Measurements from ENCODE around the gene MAGI3.

MAGI3 gene

DNA sequence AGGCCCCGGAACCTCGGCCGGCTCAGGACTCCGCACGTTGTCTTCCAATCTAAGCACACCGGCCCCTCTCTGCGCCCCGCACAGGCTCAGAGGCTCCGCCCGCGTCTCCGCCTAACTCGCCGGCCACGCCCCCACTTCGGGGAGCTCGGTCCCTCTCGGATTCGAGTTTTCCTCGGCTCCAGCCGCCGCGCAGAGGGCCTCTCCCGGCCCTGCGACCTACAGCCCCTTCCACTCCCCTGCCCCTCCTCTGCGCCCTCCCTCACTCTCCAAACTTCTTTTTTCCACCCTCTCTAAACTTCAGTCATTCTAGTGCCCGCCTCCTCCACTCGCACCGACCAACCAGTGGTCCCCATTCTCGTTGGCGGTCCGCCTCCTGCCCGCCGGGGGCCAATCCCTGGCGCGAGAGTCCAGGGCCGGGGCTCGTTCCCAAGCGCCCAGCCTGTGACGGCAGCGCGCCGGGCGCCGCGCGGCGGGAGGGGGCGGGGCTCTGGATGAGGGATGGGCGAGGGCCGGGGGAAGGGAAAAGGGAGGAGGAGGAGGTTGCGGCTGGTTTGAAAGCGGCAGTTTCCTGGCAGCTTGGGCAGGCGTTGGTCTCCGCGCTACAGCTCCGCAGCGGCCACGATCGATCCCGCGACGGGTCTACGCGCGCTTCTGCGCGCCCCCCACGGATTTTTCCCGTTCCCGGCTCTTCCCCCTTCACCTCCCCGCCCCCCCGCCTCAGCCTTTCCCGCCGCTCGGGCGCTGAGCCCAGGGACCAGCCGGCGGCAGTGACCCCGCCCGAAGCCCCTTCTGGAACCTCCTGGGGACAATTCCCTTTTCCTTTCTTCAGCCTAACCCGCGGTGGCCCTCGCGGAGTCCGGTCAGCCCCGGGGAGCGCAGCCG is at the start of gene MAGI3:
MAGI3 (plus strand) TSS at position 563 of the 882 bp plus-strand sequence. CDS start 519 bp downstream, outside the sequence.
- Histone ChIP-seq H3K27me3 (ENCODE audit: control insufficient read depth, insufficient read depth, low read length) (peaks cover 13% of the 10 kb centered on the region), H3K4me3 (ENCODE audit: low read depth, low read length) (peak within 1 kb of the TSS; percentile 82), H3K4me1 (ENCODE audit: control insufficient read depth, insufficient read depth, low read length) (peaks cover 7% of the 10 kb centered on the region), H3K9me3 (ENCODE audit: control insufficient read depth, insufficient read depth, low read length) (no peaks in the 10 kb centered on the region), H3K36me3 (ENCODE audit: control insufficient read depth, insufficient read depth, low read length) (no peaks in the 10 kb centered on the region), H3K9ac (ENCODE audit: low read depth, low read length) (peak within 1 kb of the TSS; percentile 51)

DNA sequence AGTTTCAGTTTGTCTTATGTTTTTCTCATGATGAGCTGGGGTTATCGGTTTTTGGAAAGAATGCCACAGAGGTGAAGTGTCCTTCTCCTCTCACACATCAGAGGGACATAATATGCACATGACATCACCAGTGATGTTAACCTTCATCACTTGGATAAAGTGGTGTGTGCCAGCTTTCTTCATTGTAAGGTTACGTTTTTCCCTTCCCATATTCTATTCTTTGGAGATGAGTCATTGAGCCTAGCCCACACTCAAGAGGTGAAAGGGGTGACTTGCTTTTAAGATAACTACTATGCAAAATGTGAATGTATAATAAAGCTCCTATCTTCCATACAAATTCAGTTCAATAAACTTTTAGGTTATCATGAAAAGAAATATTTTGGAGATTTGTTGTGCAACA is 36.7 kb upstream of the MAGI3 start:
- no peak overlapping the region for H3K4me3 ChIP-seq (ENCODE audit: low read depth, low read length)
- H3K27me3 ChIP-seq (ENCODE audit: control insufficient read depth, insufficient read depth, low read length), result no peaks in the 10 kb centered on the region
- H3K36me3 ChIP-seq (ENCODE audit: control insufficient read depth, insufficient read depth, low read length), result no peaks in the 10 kb centered on the region
- H3K4me1 ChIP-seq (ENCODE audit: control insufficient read depth, insufficient read depth, low read length), result no peaks in the 10 kb centered on the region
- H3K9ac ChIP-seq (ENCODE audit: low read depth, low read length), result no peak overlapping the region
- no peaks in the 10 kb centered on the region for H3K9me3 ChIP-seq (ENCODE audit: control insufficient read depth, insufficient read depth, low read length)

DNA sequence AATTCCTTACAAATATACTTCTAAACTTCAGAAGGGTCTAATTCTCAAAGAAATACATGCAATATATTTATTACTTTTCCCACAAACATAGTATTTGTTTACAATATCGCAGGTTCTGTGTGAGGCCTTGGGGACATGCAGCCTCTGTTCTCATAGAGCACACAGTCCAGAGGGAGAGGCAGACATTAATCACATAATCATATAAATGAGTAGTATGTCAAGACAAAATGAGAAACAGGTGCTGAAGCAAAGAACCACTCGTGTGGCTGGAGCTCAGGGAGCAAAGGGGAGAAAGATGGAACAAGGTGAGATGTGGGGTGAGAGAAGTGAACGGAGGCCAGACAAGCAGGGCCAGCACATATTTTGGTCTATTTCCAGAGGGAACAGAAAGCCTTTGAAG is 26.4 kb upstream of the MAGI3 start:
- Histone ChIP-seq H3K4me1 (ENCODE audit: control insufficient read depth, insufficient read depth, low read length) (no peaks in the 10 kb centered on the region), H3K36me3 (ENCODE audit: control insufficient read depth, insufficient read depth, low read length) (no peaks in the 10 kb centered on the region), H3K9ac (ENCODE audit: low read depth, low read length) (no peak overlapping the region), H3K4me3 (ENCODE audit: low read depth, low read length) (no peak overlapping the region), H3K9me3 (ENCODE audit: control insufficient read depth, insufficient read depth, low read length) (no peaks in the 10 kb centered on the region), H3K27me3 (ENCODE audit: control insufficient read depth, insufficient read depth, low read length) (no peaks in the 10 kb centered on the region)

DNA sequence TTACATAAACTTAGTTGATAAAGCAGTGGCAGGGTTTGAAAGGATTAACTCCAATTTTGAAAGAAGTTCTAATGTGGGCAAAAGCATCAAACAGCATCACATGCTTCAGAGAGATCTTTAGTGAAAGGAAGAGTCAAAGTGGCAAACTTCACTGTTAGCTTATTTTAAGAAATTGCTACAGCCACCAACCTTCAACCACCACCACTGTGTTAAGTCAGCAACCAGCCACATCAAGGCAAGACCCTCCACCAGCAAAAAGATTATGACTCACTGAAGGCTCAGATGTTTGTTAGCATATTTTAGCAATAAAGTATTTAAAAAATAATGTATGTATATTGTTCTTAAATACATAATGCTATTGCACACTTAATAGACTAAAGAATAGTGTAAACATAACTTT is 21.3 kb upstream of the MAGI3 start:
- no peaks in the 10 kb centered on the region for H3K27me3 ChIP-seq (ENCODE audit: control insufficient read depth, insufficient read depth, low read length)
- no peaks in the 10 kb centered on the region for H3K9me3 ChIP-seq (ENCODE audit: control insufficient read depth, insufficient read depth, low read length)

DNA sequence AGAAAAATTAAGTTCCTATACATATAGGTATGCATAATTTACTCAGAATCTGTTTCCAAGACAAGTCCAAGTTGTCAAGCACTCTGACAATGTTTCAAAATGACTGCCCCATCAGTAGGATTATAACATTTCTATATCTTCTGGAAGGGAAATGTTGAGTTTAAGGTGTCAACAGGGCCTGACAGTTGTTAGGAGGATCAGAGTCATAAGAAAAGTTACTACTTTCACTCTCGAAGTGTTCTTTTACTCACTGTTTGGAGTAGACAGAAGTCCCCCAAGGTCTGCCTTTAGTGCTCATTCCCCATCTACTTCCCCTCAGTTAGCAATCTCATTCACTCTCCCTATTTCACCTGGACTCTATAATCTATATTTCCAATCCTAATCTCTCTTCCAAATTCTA is 20.6 kb upstream of the MAGI3 start:
- H3K4me1 ChIP-seq (ENCODE audit: control insufficient read depth, insufficient read depth, low read length), result no peaks in the 10 kb centered on the region
- H3K36me3 ChIP-seq (ENCODE audit: control insufficient read depth, insufficient read depth, low read length), result no peaks in the 10 kb centered on the region
- no peaks in the 10 kb centered on the region for H3K27me3 ChIP-seq (ENCODE audit: control insufficient read depth, insufficient read depth, low read length)
- H3K9me3 ChIP-seq (ENCODE audit: control insufficient read depth, insufficient read depth, low read length), result no peaks in the 10 kb centered on the region
- H3K9ac ChIP-seq (ENCODE audit: low read depth, low read length), result no peak overlapping the region
- H3K4me3 ChIP-seq (ENCODE audit: low read depth, low read length), result no peak overlapping the region

More for the DNA sequence above, 21.3 kb upstream of the MAGI3 start:
- no peaks in the 10 kb centered on the region for H3K36me3 ChIP-seq (ENCODE audit: control insufficient read depth, insufficient read depth, low read length)
- H3K9ac ChIP-seq (ENCODE audit: low read depth, low read length), result no peak overlapping the region
- no peak overlapping the region for H3K4me3 ChIP-seq (ENCODE audit: low read depth, low read length)
- no peaks in the 10 kb centered on the region for H3K4me1 ChIP-seq (ENCODE audit: control insufficient read depth, insufficient read depth, low read length)

DNA sequence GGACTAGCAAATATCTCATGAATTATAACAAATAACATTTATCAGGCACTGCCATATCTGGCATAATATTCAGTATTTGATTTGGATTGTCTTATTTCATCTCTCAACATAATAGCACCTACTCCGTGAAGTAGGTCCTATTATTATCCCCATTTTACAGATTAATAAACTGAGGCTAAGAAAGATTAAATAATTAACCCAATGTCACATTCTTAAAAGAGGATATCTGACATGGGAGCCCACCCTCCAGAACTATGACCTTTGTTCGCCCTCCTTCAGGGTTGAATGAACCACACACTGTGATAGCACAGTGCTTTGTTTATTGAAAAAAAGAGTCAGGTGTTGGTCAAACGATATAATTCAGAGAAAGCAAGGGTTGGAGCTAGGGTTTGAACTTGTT is 19.4 kb upstream of the MAGI3 start:
- Histone ChIP-seq H3K4me1 (ENCODE audit: control insufficient read depth, insufficient read depth, low read length) (no peaks in the 10 kb centered on the region), H3K9ac (ENCODE audit: low read depth, low read length) (no peak overlapping the region), H3K36me3 (ENCODE audit: control insufficient read depth, insufficient read depth, low read length) (no peaks in the 10 kb centered on the region), H3K27me3 (ENCODE audit: control insufficient read depth, insufficient read depth, low read length) (no peaks in the 10 kb centered on the region), H3K9me3 (ENCODE audit: control insufficient read depth, insufficient read depth, low read length) (no peaks in the 10 kb centered on the region), H3K4me3 (ENCODE audit: low read depth, low read length) (no peak overlapping the region)

DNA sequence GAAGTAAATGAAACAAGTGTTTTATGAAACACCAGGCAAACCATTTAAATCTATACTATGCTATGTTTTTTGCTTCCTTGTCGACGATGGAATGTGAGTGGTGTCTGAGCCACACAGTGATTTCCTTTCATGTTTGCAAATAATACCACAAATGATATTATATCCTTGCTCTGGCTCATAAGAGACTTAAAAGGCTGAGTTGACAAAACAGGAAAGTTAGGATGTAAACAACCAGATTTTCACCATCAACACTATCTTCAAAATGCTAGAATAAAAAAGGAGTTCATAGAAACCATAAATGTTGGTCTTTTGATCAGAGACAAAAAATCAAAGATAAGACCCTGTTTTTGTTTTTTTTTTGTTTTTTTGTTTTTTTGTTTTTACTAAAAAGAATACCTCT is 17.8 kb upstream of the MAGI3 start:
- no peak overlapping the region for H3K4me3 ChIP-seq (ENCODE audit: low read depth, low read length)
- H3K27me3 ChIP-seq (ENCODE audit: control insufficient read depth, insufficient read depth, low read length), result no peaks in the 10 kb centered on the region
- H3K36me3 ChIP-seq (ENCODE audit: control insufficient read depth, insufficient read depth, low read length), result no peaks in the 10 kb centered on the region
- H3K9ac ChIP-seq (ENCODE audit: low read depth, low read length), result no peak overlapping the region
- H3K9me3 ChIP-seq (ENCODE audit: control insufficient read depth, insufficient read depth, low read length), result no peaks in the 10 kb centered on the region
- H3K4me1 ChIP-seq (ENCODE audit: control insufficient read depth, insufficient read depth, low read length), result no peaks in the 10 kb centered on the region

DNA sequence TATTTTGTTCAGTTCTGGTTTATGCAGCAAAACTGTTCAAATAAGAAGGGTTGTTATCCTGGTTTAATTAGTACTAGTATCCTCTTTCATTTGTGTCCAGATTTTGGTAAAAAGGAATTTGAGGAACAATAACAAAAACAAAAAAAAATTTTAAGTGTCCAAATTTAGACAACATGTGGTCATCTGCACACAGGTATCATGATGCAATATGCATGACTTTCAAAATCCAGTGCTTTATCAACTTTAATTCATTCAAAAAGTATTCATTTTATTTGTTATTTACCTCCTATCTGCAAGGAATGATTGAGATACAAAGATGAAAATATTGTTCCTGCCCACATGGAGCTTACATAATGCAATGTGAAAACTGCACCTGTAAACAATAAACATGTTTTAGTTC is 16.7 kb upstream of the MAGI3 start:
- no peaks in the 10 kb centered on the region for H3K9me3 ChIP-seq (ENCODE audit: control insufficient read depth, insufficient read depth, low read length)
- no peak overlapping the region for H3K9ac ChIP-seq (ENCODE audit: low read depth, low read length)
- no peaks in the 10 kb centered on the region for H3K36me3 ChIP-seq (ENCODE audit: control insufficient read depth, insufficient read depth, low read length)
- H3K4me1 ChIP-seq (ENCODE audit: control insufficient read depth, insufficient read depth, low read length), result no peaks in the 10 kb centered on the region
- H3K27me3 ChIP-seq (ENCODE audit: control insufficient read depth, insufficient read depth, low read length), result no peaks in the 10 kb centered on the region
- no peak overlapping the region for H3K4me3 ChIP-seq (ENCODE audit: low read depth, low read length)

DNA sequence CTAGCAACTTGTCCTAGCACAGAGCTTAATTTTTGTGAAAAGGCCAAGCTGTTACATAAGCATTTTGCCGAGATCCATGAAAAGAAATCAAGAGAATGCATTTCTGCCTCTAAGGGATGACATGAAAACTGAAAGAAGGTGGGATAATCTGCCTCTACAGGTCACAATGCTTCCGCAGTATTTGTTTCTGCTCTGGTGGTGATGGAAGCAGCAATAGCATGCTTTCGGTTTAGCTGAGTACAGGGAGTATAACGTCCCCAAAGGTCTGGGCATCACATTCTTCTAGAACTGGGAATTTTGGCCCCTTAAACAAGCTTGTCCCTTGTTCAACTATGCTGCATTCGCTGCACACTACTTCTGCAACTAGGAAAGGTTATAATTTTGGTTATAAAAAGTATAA is 14.4 kb upstream of the MAGI3 start:
- Histone ChIP-seq H3K36me3 (ENCODE audit: control insufficient read depth, insufficient read depth, low read length) (no peaks in the 10 kb centered on the region), H3K9me3 (ENCODE audit: control insufficient read depth, insufficient read depth, low read length) (no peaks in the 10 kb centered on the region), H3K4me3 (ENCODE audit: low read depth, low read length) (no peak overlapping the region), H3K4me1 (ENCODE audit: control insufficient read depth, insufficient read depth, low read length) (no peaks in the 10 kb centered on the region), H3K9ac (ENCODE audit: low read depth, low read length) (no peak overlapping the region), H3K27me3 (ENCODE audit: control insufficient read depth, insufficient read depth, low read length) (no peaks in the 10 kb centered on the region)

DNA sequence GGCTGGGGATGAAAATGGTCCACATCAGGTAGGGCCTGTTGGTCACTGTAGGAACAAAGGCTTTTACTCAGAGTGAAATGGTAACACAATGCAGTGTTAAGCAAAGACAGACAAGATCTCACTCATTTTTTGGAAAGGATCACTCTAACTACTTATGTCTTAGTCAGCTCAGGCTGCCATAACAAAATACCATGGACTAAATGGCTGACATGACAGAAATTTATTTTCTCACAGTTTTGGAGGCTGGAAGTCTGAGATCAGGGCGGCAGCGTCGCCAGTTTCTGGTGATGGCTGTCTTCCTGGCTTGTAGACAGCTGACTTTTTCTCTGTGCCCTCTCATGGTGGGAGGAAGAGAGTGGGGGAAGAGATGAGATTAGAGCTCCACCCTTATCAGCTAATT is 10.2 kb upstream of the MAGI3 start:
- H3K9me3 ChIP-seq (ENCODE audit: control insufficient read depth, insufficient read depth, low read length), result no peaks in the 10 kb centered on the region
- H3K9ac ChIP-seq (ENCODE audit: low read depth, low read length), result no peak overlapping the region
- no peak overlapping the region for H3K4me3 ChIP-seq (ENCODE audit: low read depth, low read length)
- no peaks in the 10 kb centered on the region for H3K4me1 ChIP-seq (ENCODE audit: control insufficient read depth, insufficient read depth, low read length)
- H3K36me3 ChIP-seq (ENCODE audit: control insufficient read depth, insufficient read depth, low read length), result no peaks in the 10 kb centered on the region
- no peaks in the 10 kb centered on the region for H3K27me3 ChIP-seq (ENCODE audit: control insufficient read depth, insufficient read depth, low read length)

DNA sequence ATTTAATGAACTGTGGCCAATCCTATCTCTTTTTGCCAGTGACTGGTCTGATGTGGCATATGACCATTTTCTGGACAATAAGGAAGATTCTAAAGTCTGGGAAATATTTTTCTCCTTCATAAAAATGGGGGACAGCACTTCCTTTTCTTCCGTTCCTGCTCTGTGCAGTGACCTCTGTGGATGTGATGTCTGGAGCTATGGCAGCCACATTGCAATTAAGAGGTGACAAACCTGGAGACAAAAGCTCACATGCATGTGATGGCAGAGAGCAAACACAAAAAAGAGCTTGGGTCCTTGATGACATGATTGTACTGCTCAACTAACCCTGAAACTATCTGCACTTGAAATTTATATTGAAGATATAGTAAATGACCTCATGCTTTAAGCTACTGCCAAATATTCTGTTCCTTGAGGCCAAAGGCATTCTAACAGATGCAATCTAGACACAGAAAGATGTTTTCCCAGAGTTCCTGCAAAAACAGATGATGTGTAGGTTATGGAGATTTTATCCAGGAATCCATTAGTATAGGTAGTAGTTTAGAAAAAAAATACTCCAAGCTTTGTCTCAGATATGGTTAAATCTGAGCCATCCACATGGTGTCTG is 2.2 kb upstream of the MAGI3 start:
- Histone ChIP-seq H3K4me1 (ENCODE audit: control insufficient read depth, insufficient read depth, low read length) (peaks cover 7% of the 10 kb centered on the region), H3K9me3 (ENCODE audit: control insufficient read depth, insufficient read depth, low read length) (no peaks in the 10 kb centered on the region), H3K9ac (ENCODE audit: low read depth, low read length) (no peak overlapping the region), H3K27me3 (ENCODE audit: control insufficient read depth, insufficient read depth, low read length) (peaks cover 13% of the 10 kb centered on the region), H3K4me3 (ENCODE audit: low read depth, low read length) (no peak overlapping the region), H3K36me3 (ENCODE audit: control insufficient read depth, insufficient read depth, low read length) (no peaks in the 10 kb centered on the region)

Measured in iPS-15b (cell line).